ENCODE results near the gene PEPD. TPM values are rescaled to one million over a fixed set of nuclear protein-coding genes. Genes with fewer than 3 reads are reported as not detected.

PEPD gene
- total RNA-seq, 4 donors from 2014 or later, result 116 to 1,166 (median 748) TPM

DNA sequence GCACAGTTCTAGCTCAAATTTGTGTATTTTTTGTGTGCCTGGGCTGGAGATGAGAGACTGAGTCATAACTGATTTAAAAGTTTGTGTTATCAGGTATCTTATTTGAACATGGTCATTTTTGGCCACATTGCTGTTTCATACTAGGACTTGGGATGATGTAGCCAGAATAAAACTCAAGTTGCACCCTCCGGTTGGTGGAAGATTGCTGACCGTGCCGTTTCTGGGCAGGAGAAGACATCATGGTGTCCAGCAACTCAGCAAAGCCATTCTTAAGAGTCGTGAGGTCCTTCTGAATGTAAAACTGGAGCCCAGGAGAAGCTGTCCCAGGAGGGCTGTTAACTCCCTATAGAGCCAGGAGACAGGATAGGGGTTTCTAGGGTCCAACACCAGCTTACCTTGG, 140.5 kb downstream of the PEPD start:
- Histone ChIP-seq H3K9me3 (no peaks in the 10 kb centered on the region), H3K4me1 (peaks cover 0 to 35% (median 1%) of the 10 kb centered on the region in 4 donors), H3K27ac (no peak overlapping the region), H3K4me3 (no peak overlapping the region), H3K36me3 (peaks cover 0 to 12% (median 0%) of the 10 kb centered on the region in 3 donors), H3K27me3 (no peaks in the 10 kb centered on the region)
- TF ChIP-seq, protein P1, sequence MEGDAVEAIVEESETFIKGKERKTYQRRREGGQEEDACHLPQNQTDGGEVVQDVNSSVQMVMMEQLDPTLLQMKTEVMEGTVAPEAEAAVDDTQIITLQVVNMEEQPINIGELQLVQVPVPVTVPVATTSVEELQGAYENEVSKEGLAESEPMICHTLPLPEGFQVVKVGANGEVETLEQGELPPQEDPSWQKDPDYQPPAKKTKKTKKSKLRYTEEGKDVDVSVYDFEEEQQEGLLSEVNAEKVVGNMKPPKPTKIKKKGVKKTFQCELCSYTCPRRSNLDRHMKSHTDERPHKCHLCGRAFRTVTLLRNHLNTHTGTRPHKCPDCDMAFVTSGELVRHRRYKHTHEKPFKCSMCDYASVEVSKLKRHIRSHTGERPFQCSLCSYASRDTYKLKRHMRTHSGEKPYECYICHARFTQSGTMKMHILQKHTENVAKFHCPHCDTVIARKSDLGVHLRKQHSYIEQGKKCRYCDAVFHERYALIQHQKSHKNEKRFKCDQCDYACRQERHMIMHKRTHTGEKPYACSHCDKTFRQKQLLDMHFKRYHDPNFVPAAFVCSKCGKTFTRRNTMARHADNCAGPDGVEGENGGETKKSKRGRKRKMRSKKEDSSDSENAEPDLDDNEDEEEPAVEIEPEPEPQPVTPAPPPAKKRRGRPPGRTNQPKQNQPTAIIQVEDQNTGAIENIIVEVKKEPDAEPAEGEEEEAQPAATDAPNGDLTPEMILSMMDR (IDR thresholded peaks at IDR 0.05), result no peak
- no peak for TF ChIP-seq POLR2A (IDR thresholded peaks at IDR 0.05)
- DNase-seq, result no peak

DNA sequence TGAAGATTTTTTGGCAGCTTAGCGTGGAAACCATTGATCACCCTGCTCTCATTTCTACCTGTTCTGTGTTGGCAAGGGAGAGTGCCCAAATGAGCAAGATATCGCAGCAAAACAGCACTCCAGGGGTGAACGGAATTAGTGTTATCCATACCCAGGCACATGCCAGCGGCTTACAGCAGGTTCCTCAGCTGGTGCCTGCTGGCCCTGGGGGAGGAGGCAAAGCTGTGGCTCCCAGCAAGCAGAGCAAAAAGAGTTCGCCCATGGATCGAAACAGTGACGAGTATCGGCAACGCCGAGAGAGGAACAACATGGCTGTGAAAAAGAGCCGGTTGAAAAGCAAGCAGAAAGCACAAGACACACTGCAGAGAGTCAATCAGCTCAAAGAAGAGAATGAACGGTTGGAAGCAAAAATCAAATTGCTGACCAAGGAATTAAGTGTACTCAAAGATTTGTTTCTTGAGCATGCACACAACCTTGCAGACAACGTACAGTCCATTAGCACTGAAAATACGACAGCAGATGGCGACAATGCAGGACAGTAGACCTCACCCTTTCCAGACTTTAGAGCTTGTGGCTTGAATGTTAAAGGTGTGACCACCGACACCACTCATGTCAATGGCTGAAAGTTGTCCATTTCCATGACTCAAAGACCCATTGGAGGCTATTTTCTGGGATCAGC, 142.3 kb downstream of the PEPD start:
- Histone ChIP-seq H3K4me3 (no peak overlapping the region), H3K4me1 (peaks cover 0 to 51% (median 4%) of the 10 kb centered on the region in 4 donors), H3K36me3 (peaks cover 0 to 12% (median 0%) of the 10 kb centered on the region in 3 donors), H3K27me3 (no peaks in the 10 kb centered on the region), H3K27ac (peak overlapping the region in 1 of 4 donors; percentile 6), H3K9me3 (no peaks in the 10 kb centered on the region)
- peak in 1 of 3 donors; percentile 18 for DNase-seq
- no peak for TF ChIP-seq POLR2A (IDR thresholded peaks at IDR 0.05)
- TF ChIP-seq, protein P1 (IDR thresholded peaks at IDR 0.05), result no peak

DNA sequence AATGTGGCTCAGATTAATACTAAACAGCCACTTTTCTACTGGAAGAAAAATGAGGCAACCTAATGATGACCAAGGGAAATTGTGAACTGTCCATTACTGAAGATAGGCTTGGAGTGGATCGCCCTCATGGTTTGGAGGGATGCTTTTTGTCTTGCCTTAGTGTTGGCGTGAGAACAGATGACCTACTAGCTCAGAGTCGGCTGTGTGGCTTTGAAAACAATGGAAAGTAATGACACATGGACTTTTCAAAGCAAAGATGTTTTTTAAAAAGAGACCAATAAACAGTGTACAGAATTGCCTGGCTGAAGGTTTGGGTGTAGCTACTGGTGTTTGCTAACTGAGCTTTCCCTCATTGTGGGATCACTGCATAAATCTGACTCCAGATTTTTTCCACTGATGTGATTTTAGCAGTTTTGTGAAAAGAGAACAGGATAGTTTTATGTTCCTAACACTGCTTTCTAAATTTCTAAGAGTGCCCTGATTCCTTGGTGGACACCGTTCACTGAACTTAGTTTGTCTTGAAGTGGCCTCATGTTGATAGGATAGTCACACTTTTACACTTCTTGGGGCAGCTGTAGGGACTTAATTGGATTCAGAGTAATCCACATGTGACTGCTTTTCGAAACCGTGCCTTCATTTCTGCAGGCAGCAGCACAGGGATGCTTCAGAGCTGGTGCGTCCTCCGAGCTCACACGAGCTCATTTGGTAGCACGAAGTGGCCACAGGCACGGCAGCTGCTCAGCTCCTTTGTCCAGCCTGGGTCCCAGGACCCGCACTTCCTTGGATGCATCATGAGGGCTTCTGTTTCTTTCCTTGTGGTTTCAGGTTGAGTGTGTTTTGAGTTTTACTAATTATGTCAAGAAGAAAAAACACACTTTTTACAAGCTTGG, 143.8 kb downstream of the PEPD start:
- H3K27me3 ChIP-seq, result no peaks in the 10 kb centered on the region
- peaks cover 0 to 51% (median 4%) of the 10 kb centered on the region in 4 donors for H3K4me1 ChIP-seq
- H3K9me3 ChIP-seq, result no peaks in the 10 kb centered on the region
- TF ChIP-seq, protein P1 (IDR thresholded peaks at IDR 0.05), result no peak
- TF ChIP-seq POLR2A (IDR thresholded peaks at IDR 0.05), result no peak
- peak overlapping the region in 3 of 4 donors; percentile 98 to 99 (median 99) for H3K27ac ChIP-seq
- peak overlapping the region in 1 of 4 donors; percentile 14 for H3K4me3 ChIP-seq
- peak in 1 of 3 donors; percentile 40 for DNase-seq
- peaks cover 0 to 12% (median 0%) of the 10 kb centered on the region in 3 donors for H3K36me3 ChIP-seq

DNA sequence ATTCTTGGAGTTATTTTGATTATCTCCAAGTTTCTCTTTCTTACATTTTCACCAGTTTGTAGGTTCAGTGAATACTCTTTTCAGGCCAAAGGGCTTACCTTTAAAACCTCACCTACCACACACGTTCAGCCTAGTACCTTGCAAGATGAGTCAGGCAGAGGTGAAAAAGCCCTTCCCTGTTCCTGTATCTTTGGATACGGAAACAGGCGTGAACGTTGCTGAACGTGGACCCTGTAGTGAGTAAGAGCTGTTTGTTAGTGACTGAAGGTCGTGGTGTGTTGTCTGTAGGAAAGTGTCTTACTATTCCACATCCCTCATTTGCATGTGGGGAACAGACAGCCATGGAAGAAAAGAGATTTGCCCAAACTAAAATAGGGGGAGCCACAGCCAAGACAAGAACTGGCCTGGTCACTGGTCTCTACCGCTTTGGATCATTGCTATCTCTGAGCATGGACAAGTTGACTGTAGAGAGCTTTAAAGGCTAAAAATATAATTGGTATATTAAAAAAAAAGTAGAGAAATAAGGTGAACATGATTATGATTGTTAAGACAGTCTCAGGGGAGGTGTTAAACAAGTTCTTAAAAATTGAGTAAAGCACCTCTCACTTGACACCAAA, 144.5 kb downstream of the PEPD start:
- no peaks in the 10 kb centered on the region for H3K27me3 ChIP-seq
- H3K4me3 ChIP-seq, result peak overlapping the region in 1 of 4 donors; percentile 14
- peaks cover 0 to 52% (median 4%) of the 10 kb centered on the region in 4 donors for H3K4me1 ChIP-seq
- peaks cover 0 to 12% (median 0%) of the 10 kb centered on the region in 3 donors for H3K36me3 ChIP-seq
- no peaks in the 10 kb centered on the region for H3K9me3 ChIP-seq
- H3K27ac ChIP-seq, result peak overlapping the region in 3 of 4 donors; percentile 98 to 99 (median 99)
- TF ChIP-seq, protein P1 (IDR thresholded peaks at IDR 0.05), result no peak
- TF ChIP-seq POLR2A (IDR thresholded peaks at IDR 0.05), result peak in 1 of 2 donors; percentile 72
- peak in 2 of 3 donors; percentile 55 to 83 for DNase-seq

- no peaks in the 10 kb centered on the region for H3K9me3 ChIP-seq
- peak overlapping the region in 3 of 4 donors; percentile 98 to 99 (median 99) for H3K27ac ChIP-seq
- DNase-seq, result peak in 2 of 3 donors; percentile 90 to 94
- no peaks in the 10 kb centered on the region for H3K27me3 ChIP-seq
- peaks cover 0 to 12% (median 0%) of the 10 kb centered on the region in 3 donors for H3K36me3 ChIP-seq
- H3K4me1 ChIP-seq, result peaks cover 0 to 58% (median 4%) of the 10 kb centered on the region in 4 donors
- TF ChIP-seq, protein P1 (IDR thresholded peaks at IDR 0.05), result no peak
- peak in 1 of 2 donors; percentile 14 for TF ChIP-seq POLR2A (IDR thresholded peaks at IDR 0.05)
- peak overlapping the region in 1 of 4 donors; percentile 14 for H3K4me3 ChIP-seq
These were observed 145.2 kb downstream of the PEPD start for GRCh38 chr19:33376423-33376822.

Measured in Peyer's patch (tissue), 4 donors.